CD14-positive monocyte (primary cell): Measurements from ENCODE around the gene ARMH1. TPM values are rescaled to one million over a fixed set of nuclear protein-coding genes. Genes with fewer than 3 reads are reported as not detected.

ENCODE experiments used
- DNase-seq, 3 donors: peaks; one replicate each; pipeline ENCODE4 v3.0.0-alpha.2; 2011 to 2022
- H2AFZ ChIP-seq: 2 replicates; pipeline ENCODE4 v1.6.0; 2012; ENCODE audit warnings: mild to moderate bottlenecking, low read depth, low read length, inconsistent platforms; ENCODE audit not compliant: insufficient read depth, poor library complexity, severe bottlenecking
- H3K27ac ChIP-seq, 2 donors: 1 replicate in 1 of 2; 2 replicates in 1 of 2; pipeline ENCODE4 v1.5.1; 2012 to 2013; ENCODE audit warnings: low read length in 2 of 2, control low read depth in 1 of 2, inconsistent platforms in 1 of 2, low read depth in 1 of 2, mild to moderate bottlenecking in 1 of 2
- H3K27me3 ChIP-seq, 2 donors: one replicate each; pipeline versions ENCODE4 v1.6.0 to v1.6.1; 2011 to 2013; ENCODE audit warnings: low read length in 2 of 2; ENCODE audit not compliant: control insufficient read depth in 2 of 2, insufficient read depth in 2 of 2
- H3K36me3 ChIP-seq, 2 donors: replicated peaks in 1 of 2; 1 replicate in 1 of 2; 2 replicates in 1 of 2; pipeline versions ENCODE4 v1.5.1 to v1.6.1; 2012 to 2013; ENCODE audit warnings: low read length in 2 of 2, control low read depth in 1 of 2, inconsistent platforms in 1 of 2, mild to moderate bottlenecking in 1 of 2; ENCODE audit not compliant: insufficient read depth in 2 of 2, control insufficient read depth in 1 of 2
- H3K4me1 ChIP-seq, 2 donors: 1 replicate in 1 of 2; 2 replicates in 1 of 2; pipeline versions ENCODE4 v1.5.1 to v1.6.1; 2012 to 2013; ENCODE audit warnings: low read length in 2 of 2, control low read depth in 1 of 2, inconsistent platforms in 1 of 2, mild to moderate bottlenecking in 1 of 2, moderate library complexity in 1 of 2; ENCODE audit not compliant: insufficient read depth in 2 of 2, control insufficient read depth in 1 of 2
- H3K4me2 ChIP-seq: replicated peaks from 2 replicates; pipeline ENCODE3; 2012; ENCODE audit warnings: low read length, moderate library complexity, mild to moderate bottlenecking; ENCODE audit not compliant: poor library complexity, severe bottlenecking; ENCODE audit errors: extremely low read depth
- H3K4me3 ChIP-seq, 3 experiments: fragments of 200-600 bp in 1 of 3; sonication (generic) in 1 of 3; replicated peaks in 1 of 3; 1 replicate in 2 of 3; 2 replicates in 1 of 3; pipeline ENCODE4 v1.5.1; 2011 to 2013; ENCODE audit warnings: low read length in 3 of 3, mild to moderate bottlenecking in 3 of 3, control low read depth in 2 of 3, low read depth in 2 of 3, inconsistent platforms in 1 of 3, moderate library complexity in 1 of 3
- H3K79me2 ChIP-seq: 2 replicates; pipeline ENCODE4 v1.6.0; 2012; ENCODE audit warnings: mild to moderate bottlenecking, control low read depth, inconsistent platforms, low read length, moderate library complexity; ENCODE audit not compliant: insufficient read depth
- H3K9ac ChIP-seq: 2 replicates; pipeline ENCODE4 v1.6.0; 2017; ENCODE audit warnings: low read length, mild to moderate bottlenecking; ENCODE audit not compliant: insufficient read depth, poor library complexity, severe bottlenecking
- H3K9me3 ChIP-seq, 2 donors: replicated peaks in 1 of 2; 1 replicate in 1 of 2; 2 replicates in 1 of 2; pipeline versions ENCODE4 v1.5.1 to v1.6.1; 2012 to 2013; ENCODE audit warnings: low read length in 2 of 2, control low read depth in 1 of 2; ENCODE audit not compliant: control insufficient read depth in 1 of 2, insufficient read depth in 1 of 2
- H4K20me1 ChIP-seq: 2 replicates; pipeline ENCODE4 v1.6.0; 2012; ENCODE audit warnings: mild to moderate bottlenecking, low read length, control low read depth, moderate library complexity; ENCODE audit not compliant: insufficient read depth
- H3K27ac Mint-ChIP-seq, 7 donors: one replicate each; pipeline ENCODE4 v1.8.0; 2020; ENCODE audit warnings: mild to moderate bottlenecking in 7 of 7, mixed read lengths in 7 of 7, moderate library complexity in 6 of 7, inconsistent platforms in 2 of 7
- H3K27me3 Mint-ChIP-seq, 3 donors: one replicate each; pipeline ENCODE4 v1.8.0; 2021 to 2022; ENCODE audit warnings: low read depth in 3 of 3, mild to moderate bottlenecking in 3 of 3, mixed read lengths in 3 of 3, moderate library complexity in 3 of 3, inconsistent platforms in 1 of 3
- H3K36me3 Mint-ChIP-seq, 2 donors: one replicate each; pipeline ENCODE4 v1.8.0; 2020; ENCODE audit warnings: mixed read lengths in 2 of 2, inconsistent platforms in 1 of 2, mild to moderate bottlenecking in 1 of 2
- H3K4me1 Mint-ChIP-seq: one replicate; pipeline ENCODE4 v1.8.0; 2020; ENCODE audit warnings: mild to moderate bottlenecking, mixed read lengths
- H3K4me3 Mint-ChIP-seq, 2 donors: one replicate each; pipeline ENCODE4 v1.8.0; 2020; ENCODE audit warnings: mild to moderate bottlenecking in 2 of 2, mixed read lengths in 2 of 2, moderate library complexity in 1 of 2
- H3K9me3 Mint-ChIP-seq, 7 donors: one replicate each; pipeline ENCODE4 v1.8.0; 2020 to 2022; ENCODE audit warnings: mixed read lengths in 7 of 7, mild to moderate bottlenecking in 6 of 7, moderate library complexity in 6 of 7, inconsistent platforms in 2 of 7
- CTCF ChIP-seq: fragments of 200-600 bp; IDR thresholded peaks from one replicate; pipeline ENCODE4 v1.8.0; 2022; ENCODE audit warnings: antibody characterized with exemption, mild to moderate bottlenecking
- WGBS: methylation state at CpG from one replicate; pipeline ENCODE4 v1.1.5; 2013; ENCODE audit warnings: missing lambda C conversion rate; ENCODE audit not compliant: insufficient coverage; 5-methylcytosine and 5-hydroxymethylcytosine counted together
- intact Hi-C, 2 donors: fragments of 100-400 bp; cut with micrococcal nuclease; formaldehyde crosslinking; loops; one replicate each; pipeline versions ENCODE4 v1.15.0 to v1.15.1; 2023
- polyA plus RNA-seq, 3 donors: library from polyadenylated mRNA; depleted of rRNA in 1 of 3; unstranded in 2 of 3; stranded (reverse) in 1 of 3; fragments of 300-500 nt in 2 of 3; fragments of >200 nt in 1 of 3; fragmentation: Illumina TruSeq in 2 of 3; gene quantifications; 1 replicate in 2 of 3; 2 replicates in 1 of 3; pipeline ENCODE4 v1.2.3, GENCODE V29; 2012 to 2021

The ARMH1 gene
- polyA plus RNA-seq, 3 donors, result 14.7 to 209 (median 15.8) TPM

GRCh38 chr1:44635439-44635838 is 39.1 kb upstream of the ARMH1 start:
- Histone ChIP-seq H3K4me1 (peaks cover 22 to 32% of the 10 kb centered on the region in 2 donors), H3K9ac (no peak overlapping the region), H3K79me2 (peaks cover 54% of the 10 kb centered on the region), H3K9me3 (no peaks in the 10 kb centered on the region), H3K36me3 (peaks cover 72 to 77% of the 10 kb centered on the region in 2 donors), H3K4me3 (no peak overlapping the region), H4K20me1 (peaks cover 78% of the 10 kb centered on the region), H3K27me3 (no peaks in the 10 kb centered on the region), H2AFZ (no peak overlapping the region), H3K4me2 (no peak overlapping the region), H3K27ac (peak overlapping the region in 1 of 2 donors; percentile 29)
- no peak overlapping the region for H3K4me3 Mint-ChIP-seq
- no peaks in the 10 kb centered on the region for H3K27me3 Mint-ChIP-seq
- TF ChIP-seq CTCF, result no peak
- H3K36me3 Mint-ChIP-seq, result peaks cover 60 to 76% of the 10 kb centered on the region in 2 donors
- DNase-seq, result no peak
- intact Hi-C loops, result no loop called here
- 100% methylated on average over 3 of the region's 9 CpGs for WGBS
- H3K27ac Mint-ChIP-seq, result peak overlapping the region in 2 of 7 donors; percentile 9 to 71
- peaks cover 0 to 4% (median 0%) of the 10 kb centered on the region in 7 donors for H3K9me3 Mint-ChIP-seq
- H3K4me1 Mint-ChIP-seq, result peaks cover 31% of the 10 kb centered on the region

GRCh38 chr1:44636083-44636687 is 38.3 kb upstream of the ARMH1 start:
- no peaks in the 10 kb centered on the region for H3K9me3 ChIP-seq
- no peaks in the 10 kb centered on the region for H3K27me3 ChIP-seq
- intact Hi-C loops, result no loop called here
- H3K27ac ChIP-seq, result peak overlapping the region in 1 of 2 donors; percentile 29
- 95% methylated on average over 13 of the region's 14 CpGs for WGBS
- H3K36me3 ChIP-seq, result peaks cover 79 to 85% of the 10 kb centered on the region in 2 donors
- no peak overlapping the region for H3K4me2 ChIP-seq
- Mint-ChIP-seq H3K27me3 (no peaks in the 10 kb centered on the region), H3K4me1 (peaks cover 25% of the 10 kb centered on the region), H3K27ac (peak overlapping the region in 1 of 7 donors; percentile 26), H3K4me3 (peak overlapping the region in 1 of 2 donors; percentile 4), H3K36me3 (peaks cover 68 to 83% of the 10 kb centered on the region in 2 donors), H3K9me3 (no peaks in the 10 kb centered on the region)
- no peak for DNase-seq
- H3K79me2 ChIP-seq, result peaks cover 57% of the 10 kb centered on the region
- H2AFZ ChIP-seq, result no peak overlapping the region
- no peak overlapping the region for H3K4me3 ChIP-seq
- H3K4me1 ChIP-seq, result peaks cover 19 to 28% of the 10 kb centered on the region in 2 donors
- no peak for TF ChIP-seq CTCF
- H4K20me1 ChIP-seq, result peaks cover 86% of the 10 kb centered on the region
- no peak overlapping the region for H3K9ac ChIP-seq
